Cardiac muscle cell (in vitro differentiated cells and primary cell): ENCODE measurements around the gene CD3D. TPM values are rescaled to one million over a fixed set of nuclear protein-coding genes. Genes with fewer than 3 reads are reported as not detected.

ENCODE experiments used
- DNase-seq, 2 donors: peaks; one replicate each; pipeline versions ENCODE4 v3.0.0 to v3.0.0-alpha.2; 2010 to 2017; ENCODE audit warnings: low read depth in 1 of 2, low spot score in 1 of 2
- H3K27ac ChIP-seq: fragments of 200-600 bp; sonication (generic); 2 replicates; pipeline ENCODE4 v1.5.1; 2016
- H3K27me3 ChIP-seq: fragments of 200-600 bp; sonication (generic); 2 replicates; pipeline ENCODE4 v1.6.0; 2016; ENCODE audit warnings: control low read depth
- H3K36me3 ChIP-seq: fragments of 200-600 bp; sonication (generic); 2 replicates; pipeline ENCODE4 v1.5.1; 2016; ENCODE audit warnings: control low read depth
- H3K4me1 ChIP-seq: fragments of 200-600 bp; sonication (generic); 2 replicates; pipeline ENCODE4 v1.8.1; 2017; ENCODE audit warnings: low read depth, mild to moderate bottlenecking, mixed run types
- H3K4me3 ChIP-seq: fragments of 200-600 bp; sonication (generic); 2 replicates; pipeline ENCODE4 v1.5.1; 2016; ENCODE audit warnings: mild to moderate bottlenecking
- H3K9me3 ChIP-seq: fragments of 200-600 bp; sonication (generic); 2 replicates; pipeline ENCODE4 v1.5.1; 2017; ENCODE audit warnings: low read depth, mild to moderate bottlenecking, control low read depth
- polyA plus RNA-seq: library from polyadenylated mRNA; unstranded; fragments of >200 nt; fragmentation: Nextera tagmentation; extraction: Ambion mirVana; gene quantifications from 2 replicates; pipeline ENCODE4 v1.2.1, GENCODE V29; 2016
- total RNA-seq: library from RNA; depleted of rRNA; stranded (reverse); fragments of >200 nt; gene quantifications from 2 replicates; pipeline ENCODE4 v1.2.3, GENCODE V29; 2016
- TF ChIP-seq, protein P1 (sequence below): IDR thresholded peaks from 2 replicates; pipeline ENCODE4 v1.5.1; 2012; ENCODE audit warnings: low read depth, mild to moderate bottlenecking, low read length

Gene CD3D
- total and polyA plus RNA-seq, 2 experiments from 2014 or later: not detected

DNA sequence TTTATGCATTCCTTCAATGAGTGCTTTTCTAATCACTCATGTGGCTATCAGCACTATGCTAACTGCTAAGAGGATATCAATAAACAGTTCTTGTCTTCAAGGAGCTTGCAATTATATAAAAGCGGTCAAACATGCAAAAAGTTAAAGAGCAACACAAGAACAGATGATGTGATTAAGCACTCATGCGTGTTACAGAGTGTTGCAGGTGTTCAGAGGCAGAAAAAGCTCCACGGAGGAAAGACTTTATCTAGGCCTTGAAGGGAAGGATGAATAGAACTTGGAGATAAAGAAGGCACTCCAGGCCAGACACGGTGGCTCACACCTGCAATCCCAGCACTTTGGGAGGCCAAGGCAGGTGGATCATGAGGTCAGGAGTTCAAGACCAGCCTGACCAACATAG lies 24.4 kb downstream of the CD3D start:
- Histone ChIP-seq H3K4me3 (no peak overlapping the region), H3K27ac (no peak overlapping the region), H3K4me1 (no peaks in the 10 kb centered on the region), H3K27me3 (no peaks in the 10 kb centered on the region), H3K9me3 (no peaks in the 10 kb centered on the region), H3K36me3 (no peaks in the 10 kb centered on the region)
- DNase-seq: no peak
- TF ChIP-seq, protein P1, sequence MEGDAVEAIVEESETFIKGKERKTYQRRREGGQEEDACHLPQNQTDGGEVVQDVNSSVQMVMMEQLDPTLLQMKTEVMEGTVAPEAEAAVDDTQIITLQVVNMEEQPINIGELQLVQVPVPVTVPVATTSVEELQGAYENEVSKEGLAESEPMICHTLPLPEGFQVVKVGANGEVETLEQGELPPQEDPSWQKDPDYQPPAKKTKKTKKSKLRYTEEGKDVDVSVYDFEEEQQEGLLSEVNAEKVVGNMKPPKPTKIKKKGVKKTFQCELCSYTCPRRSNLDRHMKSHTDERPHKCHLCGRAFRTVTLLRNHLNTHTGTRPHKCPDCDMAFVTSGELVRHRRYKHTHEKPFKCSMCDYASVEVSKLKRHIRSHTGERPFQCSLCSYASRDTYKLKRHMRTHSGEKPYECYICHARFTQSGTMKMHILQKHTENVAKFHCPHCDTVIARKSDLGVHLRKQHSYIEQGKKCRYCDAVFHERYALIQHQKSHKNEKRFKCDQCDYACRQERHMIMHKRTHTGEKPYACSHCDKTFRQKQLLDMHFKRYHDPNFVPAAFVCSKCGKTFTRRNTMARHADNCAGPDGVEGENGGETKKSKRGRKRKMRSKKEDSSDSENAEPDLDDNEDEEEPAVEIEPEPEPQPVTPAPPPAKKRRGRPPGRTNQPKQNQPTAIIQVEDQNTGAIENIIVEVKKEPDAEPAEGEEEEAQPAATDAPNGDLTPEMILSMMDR: no peak

DNA sequence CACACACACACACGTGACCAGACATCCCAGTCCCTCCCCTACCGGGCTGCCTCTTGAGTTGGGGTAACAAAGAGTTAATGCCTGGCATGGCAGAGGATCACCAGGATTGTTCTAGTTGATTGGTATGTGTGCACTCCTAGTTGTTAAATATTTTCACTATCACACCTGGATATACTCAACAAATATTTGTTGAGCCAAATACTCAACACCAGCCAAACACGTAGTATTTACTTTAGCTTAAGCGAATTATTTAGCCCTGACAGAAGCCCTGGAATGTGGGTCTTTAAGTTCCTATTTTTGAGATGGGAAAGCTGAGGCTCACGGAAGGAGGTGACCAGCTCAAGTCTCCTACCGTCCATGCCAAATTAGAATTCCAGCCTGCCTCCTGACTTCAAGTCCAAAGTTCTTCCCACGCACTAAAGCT lies 27.5 kb downstream of the CD3D start:
- Histone ChIP-seq H3K4me3 (no peak overlapping the region), H3K4me1 (no peaks in the 10 kb centered on the region), H3K27ac (no peak overlapping the region), H3K36me3 (no peaks in the 10 kb centered on the region), H3K9me3 (no peaks in the 10 kb centered on the region), H3K27me3 (peaks cover 3% of the 10 kb centered on the region)
- TF ChIP-seq, protein P1: no peak
- no peak for DNase-seq

DNA sequence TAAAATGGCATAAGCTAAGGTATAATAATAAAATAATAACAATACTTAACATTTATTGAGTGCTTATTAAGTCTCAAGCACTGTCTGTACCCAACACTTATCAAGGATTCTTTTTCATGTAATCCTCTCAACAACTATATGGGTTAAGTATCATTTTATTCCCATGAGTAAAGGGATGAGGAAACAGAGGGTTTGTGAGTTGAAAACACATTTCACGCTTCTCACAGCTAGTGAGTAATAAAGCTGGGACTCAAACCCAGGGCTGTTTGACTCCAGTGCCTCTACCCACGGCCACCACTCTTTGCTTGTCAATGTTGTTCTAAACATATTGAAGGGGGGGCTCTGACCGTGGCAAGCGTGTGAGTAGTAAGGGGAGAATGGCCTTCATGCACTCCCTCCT lies 29.3 kb downstream of the CD3D start:
- Histone ChIP-seq H3K36me3 (no peaks in the 10 kb centered on the region), H3K27me3 (peaks cover 3% of the 10 kb centered on the region), H3K27ac (no peak overlapping the region), H3K4me1 (no peaks in the 10 kb centered on the region), H3K4me3 (no peak overlapping the region), H3K9me3 (no peaks in the 10 kb centered on the region)
- peak in 1 of 2 donors; percentile 7 for DNase-seq
- TF ChIP-seq, protein P1: no peak

DNA sequence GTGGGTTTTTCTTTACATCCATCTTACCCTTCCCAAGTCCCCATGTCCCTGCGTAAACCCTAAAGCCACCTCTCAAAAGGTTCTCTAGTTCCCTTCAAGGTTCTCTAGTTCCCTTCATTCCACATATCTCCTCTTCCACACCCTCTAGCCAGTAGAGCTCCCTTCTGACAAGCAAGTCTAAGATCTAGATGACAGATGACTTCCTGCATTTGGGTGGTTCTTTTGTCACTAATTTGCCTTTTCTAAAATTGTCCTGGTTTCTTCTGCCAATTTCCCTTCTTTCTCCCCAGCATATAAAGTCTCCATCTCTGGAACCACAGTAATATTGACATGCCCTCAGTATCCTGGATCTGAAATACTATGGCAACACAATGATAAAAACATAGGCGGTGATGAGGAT lies 30.2 kb downstream of the CD3D start:
- TF ChIP-seq, protein P1: no peak
- Histone ChIP-seq H3K36me3 (no peaks in the 10 kb centered on the region), H3K9me3 (no peaks in the 10 kb centered on the region), H3K4me3 (no peak overlapping the region), H3K4me1 (no peaks in the 10 kb centered on the region), H3K27me3 (peaks cover 3% of the 10 kb centered on the region), H3K27ac (no peak overlapping the region)
- no peak for DNase-seq

DNA sequence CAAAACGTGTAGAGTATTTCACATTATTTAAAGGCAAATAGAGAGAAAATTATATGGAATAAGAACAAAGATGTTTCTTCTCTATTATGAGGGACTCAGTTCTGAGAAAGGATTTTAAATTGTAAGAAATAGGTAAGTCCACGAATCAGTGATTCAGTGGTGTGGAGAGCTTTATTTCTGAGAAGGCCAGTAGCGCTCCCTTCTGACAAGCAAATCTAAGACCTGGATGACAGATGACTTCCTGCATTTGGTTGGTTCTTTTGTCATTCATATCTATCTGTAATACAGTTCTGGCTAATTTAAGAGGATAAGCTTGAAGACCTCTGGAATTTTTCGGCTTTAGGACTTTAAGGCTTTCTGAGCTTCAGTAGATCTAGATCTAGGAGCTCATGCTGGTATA lies 31.0 kb downstream of the CD3D start:
- H3K27ac ChIP-seq: no peak overlapping the region
- H3K36me3 ChIP-seq: no peaks in the 10 kb centered on the region
- H3K9me3 ChIP-seq: no peaks in the 10 kb centered on the region
- TF ChIP-seq, protein P1: no peak
- no peak overlapping the region for H3K4me3 ChIP-seq
- no peaks in the 10 kb centered on the region for H3K4me1 ChIP-seq
- no peak for DNase-seq
- H3K27me3 ChIP-seq: peaks cover 3% of the 10 kb centered on the region

DNA sequence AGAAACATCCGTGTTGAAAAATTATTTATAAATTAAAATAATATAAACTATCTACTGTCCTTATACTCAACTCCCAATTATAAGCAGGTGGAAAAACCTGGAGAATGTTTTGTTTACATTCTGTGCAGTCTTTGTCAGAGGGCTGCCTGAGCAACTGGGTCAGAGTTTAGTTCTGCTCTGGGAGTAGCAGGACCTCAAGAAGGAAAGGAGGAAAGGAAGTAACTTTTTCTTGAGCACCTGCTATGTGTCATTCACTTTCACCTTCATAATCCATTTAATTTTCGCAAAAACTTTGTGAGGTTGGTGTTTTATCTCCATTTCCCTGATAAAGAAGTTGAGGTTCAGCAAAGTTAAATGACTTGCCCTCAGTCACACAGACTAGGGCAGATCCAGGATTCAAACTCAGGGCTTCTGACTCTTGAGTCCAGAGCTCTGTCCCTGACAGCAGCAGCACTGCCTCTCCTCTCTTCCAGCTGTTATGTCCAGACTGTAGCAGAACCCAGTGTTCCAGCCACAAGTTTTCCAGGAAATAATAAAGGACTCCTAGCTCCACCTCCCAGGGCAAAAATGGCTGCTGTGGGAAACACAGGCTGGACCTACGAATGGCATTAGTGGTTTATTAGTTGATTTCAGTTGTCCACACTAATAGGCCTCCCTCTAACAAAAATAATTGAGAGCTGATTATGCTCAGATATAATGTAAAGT lies 31.6 kb downstream of the CD3D start:
- peaks cover 3% of the 10 kb centered on the region for H3K27me3 ChIP-seq
- no peak overlapping the region for H3K4me3 ChIP-seq
- no peaks in the 10 kb centered on the region for H3K4me1 ChIP-seq
- TF ChIP-seq, protein P1: no peak
- H3K9me3 ChIP-seq: no peaks in the 10 kb centered on the region
- DNase-seq: no peak
- no peaks in the 10 kb centered on the region for H3K36me3 ChIP-seq
- H3K27ac ChIP-seq: no peak overlapping the region
